Anterior cingulate cortex (tissue), 58 donors: ENCODE results near the gene INPP5J.

Source experiments
- DNase-seq, 58 donors: peaks; one replicate each; lab custom pipeline; 2025; lab: John Stamatoyannopoulos, UW

The INPP5J gene

GRCh38 chr22:31179345-31179744, 56.6 kb downstream of the INPP5J start:
- no peak for DNase-seq

GRCh38 chr22:31184015-31184414, 61.2 kb downstream of the INPP5J start:
- no peak for DNase-seq
